ENCODE data around the gene RUFY4.

RUFY4 gene

GRCh38 chr2:218060950-218061660, 7.9 kb upstream of the RUFY4 start:
- no peak for DNase-seq (ENCODE audit: low read depth, low spot score)

- no peak for DNase-seq (ENCODE audit: low read depth, low spot score)
Measured at GRCh38 chr2:218063486-218063885, 5.6 kb upstream of the RUFY4 start.

GRCh38 chr2:218063896-218064295, 5.2 kb upstream of the RUFY4 start:
- DNase-seq (ENCODE audit: low read depth, low spot score), result no peak

- no peak for DNase-seq (ENCODE audit: low read depth, low spot score)
Measured at GRCh38 chr2:218065239-218066006, 3.6 kb upstream of the RUFY4 start.

GRCh38 chr2:218066926-218067515, 2.0 kb upstream of the RUFY4 start:
- no peak for DNase-seq (ENCODE audit: low read depth, low spot score)

GRCh38 chr2:218067523-218067922, 1.5 kb upstream of the RUFY4 start:
- no peak for DNase-seq (ENCODE audit: low read depth, low spot score)

- DNase-seq (ENCODE audit: low read depth, low spot score), result no peak
Measured at GRCh38 chr2:218069606-218070300, 700 bp downstream of the RUFY4 start.

- DNase-seq (ENCODE audit: low read depth, low spot score), result no peak
Measured at GRCh38 chr2:218070587-218070986, 1.5 kb downstream of the RUFY4 start.

- no peak for DNase-seq (ENCODE audit: low read depth, low spot score)
Measured at GRCh38 chr2:218071218-218071937, 2.3 kb downstream of the RUFY4 start.

- no peak for DNase-seq (ENCODE audit: low read depth, low spot score)
Measured at GRCh38 chr2:218072002-218072401, 2.9 kb downstream of the RUFY4 start.

GRCh38 chr2:218072478-218073024, 3.5 kb downstream of the RUFY4 start:
- no peak for DNase-seq (ENCODE audit: low read depth, low spot score)

- no peak for DNase-seq (ENCODE audit: low read depth, low spot score)
Measured at GRCh38 chr2:218073185-218073584, 4.1 kb downstream of the RUFY4 start.

GRCh38 chr2:218074031-218074430, 5.0 kb downstream of the RUFY4 start:
- no peak for DNase-seq (ENCODE audit: low read depth, low spot score)

GRCh38 chr2:218075975-218076811, 7.1 kb downstream of the RUFY4 start:
- no peak for DNase-seq (ENCODE audit: low read depth, low spot score)

GRCh38 chr2:218077464-218078216, 8.6 kb downstream of the RUFY4 start:
- no peak for DNase-seq (ENCODE audit: low read depth, low spot score)

- DNase-seq (ENCODE audit: low read depth, low spot score), result no peak
Measured at GRCh38 chr2:218079943-218080913, 11.2 kb downstream of the RUFY4 start.

GRCh38 chr2:218081063-218081462, 12.0 kb downstream of the RUFY4 start:
- DNase-seq (ENCODE audit: low read depth, low spot score), result no peak

- DNase-seq (ENCODE audit: low read depth, low spot score), result no peak
Measured at GRCh38 chr2:218081695-218082094, 12.6 kb downstream of the RUFY4 start.

All from smooth muscle cell of the brain vasculature (primary cell).